Pulmonary artery endothelial cell (primary cell): ENCODE data around the gene PTPRD. TPM values are rescaled to one million over a fixed set of nuclear protein-coding genes. Genes with fewer than 3 reads are reported as not detected.
"Not testable (repeated sequence)": the region's sequence is repeated elsewhere in the genome, so short reads cannot be mapped to it uniquely, and the experiment has no call there.

Source experiments
- DNase-seq: peaks from one replicate; pipeline ENCODE4 v3.0.0-alpha.2; 2011; ENCODE audit warnings: low read depth, low spot score
- total RNA-seq: library from RNA; depleted of rRNA; stranded (reverse); fragments of >200 nt; gene quantifications from 2 replicates; pipeline ENCODE4 v1.2.3, GENCODE V29; 2014

Gene PTPRD
- total RNA-seq, 1 donor from 2014 or later, result 1.5 TPM

GRCh38 chr9:9045572-9045971, 1567.2 kb downstream of the PTPRD start:
- DNase-seq, result no peak

GRCh38 chr9:9045072-9045471, 1567.7 kb downstream of the PTPRD start:
- DNase-seq, result no peak

- not testable (repeated sequence) for DNase-seq
Observed at GRCh38 chr9:9043788-9044187, 1569.0 kb downstream of the PTPRD start.

- DNase-seq, result no peak
Observed at GRCh38 chr9:9041756-9042155, 1571.0 kb downstream of the PTPRD start.

- DNase-seq, result no peak
Observed at GRCh38 chr9:9033022-9033421, 1579.8 kb downstream of the PTPRD start.

GRCh38 chr9:9016597-9016996, 1596.2 kb downstream of the PTPRD start:
- no peak for DNase-seq

GRCh38 chr9:9004810-9005209, 1608.0 kb downstream of the PTPRD start:
- DNase-seq, result no peak

GRCh38 chr9:9002826-9003583, 1609.8 kb downstream of the PTPRD start:
- no peak for DNase-seq

GRCh38 chr9:8980496-8981013, 1632.2 kb downstream of the PTPRD start:
- no peak for DNase-seq

- DNase-seq, result no peak
Observed at GRCh38 chr9:8978334-8978733, 1634.5 kb downstream of the PTPRD start.

GRCh38 chr9:8968350-8968749, 1644.5 kb downstream of the PTPRD start:
- not testable (repeated sequence) for DNase-seq

GRCh38 chr9:8963885-8964284, 1648.9 kb downstream of the PTPRD start:
- DNase-seq, result no peak

- DNase-seq, result no peak
Observed at GRCh38 chr9:8962084-8962483, 1650.7 kb downstream of the PTPRD start.

- DNase-seq, result no peak
Observed at GRCh38 chr9:8961186-8961851, 1651.5 kb downstream of the PTPRD start.

GRCh38 chr9:8960254-8960653, 1652.5 kb downstream of the PTPRD start:
- no peak for DNase-seq

GRCh38 chr9:8958358-8958757, 1654.4 kb downstream of the PTPRD start:
- DNase-seq, result no peak

- no peak for DNase-seq
Observed at GRCh38 chr9:8955315-8955714, 1657.5 kb downstream of the PTPRD start.

- no peak for DNase-seq
Observed at GRCh38 chr9:8946461-8946860, 1666.3 kb downstream of the PTPRD start.

- no peak for DNase-seq
Observed at GRCh38 chr9:8943392-8943791, 1669.4 kb downstream of the PTPRD start.

GRCh38 chr9:8940650-8941049, 1672.2 kb downstream of the PTPRD start:
- DNase-seq, result no peak

- no peak for DNase-seq
Observed at GRCh38 chr9:8926461-8926860, 1686.3 kb downstream of the PTPRD start.

GRCh38 chr9:8924562-8924961, 1688.2 kb downstream of the PTPRD start:
- no peak for DNase-seq
